Head of caudate nucleus (tissue), 42 donors: ENCODE measurements around the gene NUAK2.

Experiments used
- DNase-seq, 42 donors: peaks; one replicate each; pipeline versions ENCODE4 v3.0.0 to v3.0.0-alpha.2; 2020 to 2021; ENCODE audit warnings: mixed read lengths in 7 of 42
- intact Hi-C: fragments of 100-400 bp; cut with DNase I; formaldehyde crosslinking; loops from one replicate; pipeline ENCODE4 v1.15.0; 2022

Gene NUAK2

GRCh38 chr1:205350124-205350523 is 28.6 kb upstream of the NUAK2 start:
- DNase-seq: no peak

GRCh38 chr1:205348554-205349487 is 27.3 kb upstream of the NUAK2 start:
- intact Hi-C loops: no loop called here
- DNase-seq: no peak

More at GRCh38 chr1:205350124-205350523, 28.6 kb upstream of the NUAK2 start:
- intact Hi-C loops: no loop called here

GRCh38 chr1:205346956-205347574 is 25.5 kb upstream of the NUAK2 start:
- peak in 8 of 42 donors; percentile 27 to 72 (median 45) for DNase-seq
- intact Hi-C loops: no loop called here

- intact Hi-C loops: no loop called here
- no peak for DNase-seq
These were observed 24.2 kb upstream of the NUAK2 start for GRCh38 chr1:205345761-205346160.

GRCh38 chr1:205344066-205344928 is 22.8 kb upstream of the NUAK2 start:
- intact Hi-C loops: no loop called here
- DNase-seq: peak in 39 of 42 donors; percentile 25 to 76 (median 51)

- intact Hi-C loops: no loop called here
- DNase-seq: peak in 6 of 42 donors; percentile 22 to 40 (median 30)
These were observed 22.0 kb upstream of the NUAK2 start for GRCh38 chr1:205343431-205344065.

- intact Hi-C loops: no loop called here
- no peak for DNase-seq
These were observed 21.4 kb upstream of the NUAK2 start for GRCh38 chr1:205342986-205343385.

- no peak for DNase-seq
- intact Hi-C loops: no loop called here
These were observed 19.1 kb upstream of the NUAK2 start for GRCh38 chr1:205340676-205341075.

- intact Hi-C loops: loop anchor here (5.0 kb wide), 1 partner anchor 148 kb away; no protein-coding TSS in a partner anchor
- no peak for DNase-seq
These were observed 18.2 kb upstream of the NUAK2 start for GRCh38 chr1:205339717-205340116.

GRCh38 chr1:205339197-205339702 is 17.7 kb upstream of the NUAK2 start:
- DNase-seq: no peak
- intact Hi-C loops: loop anchor here (5.0 kb wide), 1 partner anchor 148 kb away; no protein-coding TSS in a partner anchor

- intact Hi-C loops: loop anchor here (5.0 kb wide), 1 partner anchor 149 kb away; no protein-coding TSS in a partner anchor
- DNase-seq: no peak
These were observed 16.5 kb upstream of the NUAK2 start for GRCh38 chr1:205338011-205338410.

- DNase-seq: no peak
- intact Hi-C loops: loop anchor here (5.0 kb wide), 1 partner anchor 150 kb away; no protein-coding TSS in a partner anchor
These were observed 15.9 kb upstream of the NUAK2 start for GRCh38 chr1:205337481-205337880.

GRCh38 chr1:205335692-205336091 is 14.1 kb upstream of the NUAK2 start:
- intact Hi-C loops: loop anchor here (5.0 kb wide), 1 partner anchor 152 kb away; no protein-coding TSS in a partner anchor
- peak; percentile 70 to 95 (median 88) for DNase-seq

GRCh38 chr1:205332015-205332791 is 10.7 kb upstream of the NUAK2 start:
- no peak for DNase-seq
- intact Hi-C loops: no loop called here

- no peak for DNase-seq
- intact Hi-C loops: no loop called here
These were observed 8.6 kb upstream of the NUAK2 start for GRCh38 chr1:205330150-205330549.

GRCh38 chr1:205329719-205330118 is 8.2 kb upstream of the NUAK2 start:
- intact Hi-C loops: no loop called here
- DNase-seq: no peak

GRCh38 chr1:205328476-205328875 is 6.9 kb upstream of the NUAK2 start:
- no peak for DNase-seq
- intact Hi-C loops: no loop called here
